ENCODE measurements around the gene CSTPP1.

DNA sequence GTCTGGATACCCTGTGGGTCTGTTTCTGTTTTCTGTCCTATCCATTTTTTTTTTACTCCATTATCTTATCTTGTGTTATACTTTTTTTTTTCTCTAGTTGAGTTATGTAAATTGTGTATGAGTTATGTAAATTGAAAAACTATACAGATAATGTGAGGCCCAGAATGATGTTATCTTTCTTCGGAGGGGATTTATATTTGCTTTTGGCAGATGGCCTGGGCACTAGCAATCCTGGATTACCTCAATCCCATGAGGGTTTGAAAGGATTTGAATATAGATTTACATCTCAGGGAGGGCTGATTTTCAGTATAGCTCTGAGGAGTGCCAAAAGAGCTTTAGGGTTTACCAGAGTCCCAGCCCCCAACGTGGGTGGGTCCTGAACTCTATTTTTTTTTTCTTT, 71.0 kb downstream of the CSTPP1 start:
- TF ChIP-seq, protein P1, sequence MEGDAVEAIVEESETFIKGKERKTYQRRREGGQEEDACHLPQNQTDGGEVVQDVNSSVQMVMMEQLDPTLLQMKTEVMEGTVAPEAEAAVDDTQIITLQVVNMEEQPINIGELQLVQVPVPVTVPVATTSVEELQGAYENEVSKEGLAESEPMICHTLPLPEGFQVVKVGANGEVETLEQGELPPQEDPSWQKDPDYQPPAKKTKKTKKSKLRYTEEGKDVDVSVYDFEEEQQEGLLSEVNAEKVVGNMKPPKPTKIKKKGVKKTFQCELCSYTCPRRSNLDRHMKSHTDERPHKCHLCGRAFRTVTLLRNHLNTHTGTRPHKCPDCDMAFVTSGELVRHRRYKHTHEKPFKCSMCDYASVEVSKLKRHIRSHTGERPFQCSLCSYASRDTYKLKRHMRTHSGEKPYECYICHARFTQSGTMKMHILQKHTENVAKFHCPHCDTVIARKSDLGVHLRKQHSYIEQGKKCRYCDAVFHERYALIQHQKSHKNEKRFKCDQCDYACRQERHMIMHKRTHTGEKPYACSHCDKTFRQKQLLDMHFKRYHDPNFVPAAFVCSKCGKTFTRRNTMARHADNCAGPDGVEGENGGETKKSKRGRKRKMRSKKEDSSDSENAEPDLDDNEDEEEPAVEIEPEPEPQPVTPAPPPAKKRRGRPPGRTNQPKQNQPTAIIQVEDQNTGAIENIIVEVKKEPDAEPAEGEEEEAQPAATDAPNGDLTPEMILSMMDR (IDR thresholded peaks at IDR 0.05), result no peak
- TF ChIP-seq POLR2A (IDR thresholded peaks at IDR 0.05), result no peak

All from lower leg skin (tissue), 3 donors.